Prostate gland (tissue), 2 donors: ENCODE data around the gene TSEN54. TPM values are rescaled to one million over a fixed set of nuclear protein-coding genes. Genes with fewer than 3 reads are reported as not detected.

Experiments
- DNase-seq: peaks from one replicate; pipeline ENCODE4 v3.0.0-alpha.2; 2019; ENCODE audit warnings: low spot score
- H3K27ac ChIP-seq, 2 donors: fragments of 200-600 bp; sonication (generic); 2 replicates each; pipeline ENCODE4 v1.5.1; 2017 to 2019
- H3K27me3 ChIP-seq: fragments of 200-600 bp; sonication (generic); replicated peaks from 2 replicates; pipeline ENCODE4 v1.5.1; 2019; ENCODE audit not compliant: insufficient read depth
- H3K36me3 ChIP-seq, 2 donors: fragments of 200-600 bp; sonication (generic); 1 replicate in 1 of 2; 2 replicates in 1 of 2; pipeline versions ENCODE4 v1.5.1 to v1.8.1; 2017 to 2019
- H3K4me1 ChIP-seq: fragments of 200-600 bp; sonication (generic); replicated peaks from 2 replicates; pipeline ENCODE4 v1.5.1; 2019
- H3K4me3 ChIP-seq, 2 donors: fragments of 200-600 bp; sonication (generic); 2 replicates each; pipeline ENCODE4 v1.5.1; 2017 to 2019
- H3K9me3 ChIP-seq: fragments of 200-600 bp; sonication (generic); 2 replicates; pipeline ENCODE4 v1.5.1; 2017
- CTCF ChIP-seq, 4 experiments: fragments of 200-600 bp in 2 of 4; fragments of 450-650 bp in 2 of 4; sonication (generic) in 2 of 4; IDR thresholded peaks; 1 replicate in 3 of 4; 2 replicates in 1 of 4; pipeline ENCODE4 v1.5.1; 2016 to 2019; ENCODE audit warnings: antibody characterized with exemption in 4 of 4, mild to moderate bottlenecking in 2 of 4, moderate library complexity in 2 of 4
- POLR2A ChIP-seq: fragments of 450-650 bp; IDR thresholded peaks from one replicate; pipeline ENCODE4 v1.6.1; 2016; ENCODE audit warnings: antibody characterized with exemption, mild to moderate bottlenecking
- POLR2AphosphoS5 ChIP-seq: sonication (generic); formaldehyde crosslinking; IDR thresholded peaks from one replicate; pipeline ENCODE4 v1.6.1; 2017; ENCODE audit warnings: antibody characterized with exemption
- WGBS: methylation state at CpG from one replicate; pipeline ENCODE4 v1.1.5; 2018; 5-methylcytosine and 5-hydroxymethylcytosine counted together
- intact Hi-C: fragments of 100-400 bp; cut with DNase I; formaldehyde crosslinking; loops from one replicate; pipeline ENCODE4 v1.14.2; 2022
- total RNA-seq, 2 donors: library from RNA; depleted of rRNA; stranded (reverse); fragments of >200 nt; gene quantifications; one replicate each; pipeline ENCODE4 v1.1.0, GENCODE V29; 2016

Gene TSEN54
- total RNA-seq, 2 donors from 2014 or later: 45.9 to 56.2 TPM

- Histone ChIP-seq H3K9me3 (no peaks in the 10 kb centered on the region), H3K27me3 (no peaks in the 10 kb centered on the region), H3K36me3 (peaks cover 0 to 13% of the 10 kb centered on the region in 2 donors), H3K4me1 (no peaks in the 10 kb centered on the region), H3K4me3 (no peak overlapping the region), H3K27ac (no peak overlapping the region)
- TF ChIP-seq CTCF (IDR thresholded peaks at IDR 0.05) (no peak), POLR2A (no peak), POLR2AphosphoS5 (no peak)
- no peak for DNase-seq
- intact Hi-C loops: no loop called here
- 90% methylated on average over 17 of the region's 20 CpGs for WGBS
Measured at GRCh38 chr17:75506888-75507287, 9.4 kb upstream of the TSEN54 start.

- Histone ChIP-seq H3K4me1 (no peaks in the 10 kb centered on the region), H3K36me3 (peaks cover 0 to 13% of the 10 kb centered on the region in 2 donors)
- 72% methylated on average over 19 of the region's 27 CpGs for WGBS
Measured at GRCh38 chr17:75507733-75508719, 8.3 kb upstream of the TSEN54 start.

GRCh38 chr17:75508931-75509361 lies 7.4 kb upstream of the TSEN54 start:
- H3K4me3 ChIP-seq: no peak overlapping the region
- intact Hi-C loops: no loop called here
- H3K9me3 ChIP-seq: no peaks in the 10 kb centered on the region
- 45% methylated on average over 4 of the region's 5 CpGs for WGBS
- H3K27ac ChIP-seq: no peak overlapping the region
- H3K4me1 ChIP-seq: peaks cover 2% of the 10 kb centered on the region
- DNase-seq: no peak
- H3K36me3 ChIP-seq: peaks cover 0 to 13% of the 10 kb centered on the region in 2 donors
- no peak for TF ChIP-seq POLR2AphosphoS5
- no peak for TF ChIP-seq POLR2A
- TF ChIP-seq CTCF (IDR thresholded peaks at IDR 0.05): no peak
- H3K27me3 ChIP-seq: no peaks in the 10 kb centered on the region

More at GRCh38 chr17:75507733-75508719, 8.3 kb upstream of the TSEN54 start:
- TF ChIP-seq CTCF (IDR thresholded peaks at IDR 0.05) (no peak), POLR2AphosphoS5 (no peak), POLR2A (no peak)
- intact Hi-C loops: no loop called here
- no peaks in the 10 kb centered on the region for H3K27me3 ChIP-seq
- H3K4me3 ChIP-seq: no peak overlapping the region
- H3K9me3 ChIP-seq: no peaks in the 10 kb centered on the region
- DNase-seq: no peak
- H3K27ac ChIP-seq: no peak overlapping the region

GRCh38 chr17:75509528-75510258 lies 6.6 kb upstream of the TSEN54 start:
- Histone ChIP-seq H3K4me3 (no peak overlapping the region), H3K27me3 (no peaks in the 10 kb centered on the region), H3K4me1 (peaks cover 7% of the 10 kb centered on the region), H3K36me3 (peaks cover 0 to 10% of the 10 kb centered on the region in 2 donors), H3K27ac (no peak overlapping the region), H3K9me3 (no peaks in the 10 kb centered on the region)
- 75% methylated on average over 19 of the region's 19 CpGs for WGBS
- no peak for DNase-seq
- TF ChIP-seq CTCF (IDR thresholded peaks at IDR 0.05) (no peak), POLR2AphosphoS5 (no peak), POLR2A (no peak)
- intact Hi-C loops: loop anchor here (10.0 kb wide), 2 partner anchors 185 to 235 kb away; no protein-coding TSS in a partner anchor
